ENCODE results near the gene TGDS. TPM values are rescaled to one million over a fixed set of nuclear protein-coding genes. Genes with fewer than 3 reads are reported as not detected.

Gene TGDS
- total RNA-seq, 4 donors from 2014 or later, result 6.8 to 11.4 (median 10.4) TPM

DNA sequence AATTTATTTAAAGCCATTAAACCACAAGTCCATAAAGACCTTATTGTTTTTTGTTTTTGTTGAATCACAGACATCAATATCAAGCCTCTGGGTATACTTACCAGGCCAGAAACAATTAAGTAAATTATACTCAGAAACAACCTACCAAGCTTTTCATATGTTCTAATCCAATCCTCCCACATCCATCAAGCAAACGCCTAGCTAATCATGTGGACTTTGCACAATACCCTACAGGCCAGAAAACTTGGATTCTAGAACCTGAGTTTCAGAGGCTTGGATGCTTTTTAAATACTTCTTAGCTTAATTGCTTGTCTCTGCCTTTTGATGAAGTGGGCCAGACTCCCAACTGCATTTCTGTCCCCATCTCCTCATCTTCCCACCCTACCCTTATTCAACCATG is 39.9 kb downstream of the TGDS start:
- Histone ChIP-seq H3K4me3 (no peak overlapping the region), H3K9me3 (no peaks in the 10 kb centered on the region), H3K27me3 (no peaks in the 10 kb centered on the region), H3K4me1 (no peaks in the 10 kb centered on the region), H3K36me3 (no peaks in the 10 kb centered on the region), H3K27ac (no peak overlapping the region)
- 63 to 88% methylated on average over 1 of the region's 1 CpG for WGBS, 2 donors (ENCODE audit: low coverage in 1 of 2)
- no peak for ATAC-seq
- TF ChIP-seq EP300 (IDR thresholded peaks at IDR 0.05) (no peak), POLR2A (IDR thresholded peaks at IDR 0.05) (no peak), POLR2AphosphoS5 (IDR thresholded peaks at IDR 0.05) (no peak)
- TF ChIP-seq, protein P1, sequence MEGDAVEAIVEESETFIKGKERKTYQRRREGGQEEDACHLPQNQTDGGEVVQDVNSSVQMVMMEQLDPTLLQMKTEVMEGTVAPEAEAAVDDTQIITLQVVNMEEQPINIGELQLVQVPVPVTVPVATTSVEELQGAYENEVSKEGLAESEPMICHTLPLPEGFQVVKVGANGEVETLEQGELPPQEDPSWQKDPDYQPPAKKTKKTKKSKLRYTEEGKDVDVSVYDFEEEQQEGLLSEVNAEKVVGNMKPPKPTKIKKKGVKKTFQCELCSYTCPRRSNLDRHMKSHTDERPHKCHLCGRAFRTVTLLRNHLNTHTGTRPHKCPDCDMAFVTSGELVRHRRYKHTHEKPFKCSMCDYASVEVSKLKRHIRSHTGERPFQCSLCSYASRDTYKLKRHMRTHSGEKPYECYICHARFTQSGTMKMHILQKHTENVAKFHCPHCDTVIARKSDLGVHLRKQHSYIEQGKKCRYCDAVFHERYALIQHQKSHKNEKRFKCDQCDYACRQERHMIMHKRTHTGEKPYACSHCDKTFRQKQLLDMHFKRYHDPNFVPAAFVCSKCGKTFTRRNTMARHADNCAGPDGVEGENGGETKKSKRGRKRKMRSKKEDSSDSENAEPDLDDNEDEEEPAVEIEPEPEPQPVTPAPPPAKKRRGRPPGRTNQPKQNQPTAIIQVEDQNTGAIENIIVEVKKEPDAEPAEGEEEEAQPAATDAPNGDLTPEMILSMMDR (IDR thresholded peaks at IDR 0.05), result no peak

- WGBS, 2 donors (ENCODE audit: low coverage in 1 of 2), result 90 to 93% methylated on average over 4 of the region's 4 CpGs
- no peaks in the 10 kb centered on the region for H3K36me3 ChIP-seq
- H3K27ac ChIP-seq, result no peak overlapping the region
- no peak for TF ChIP-seq POLR2AphosphoS5 (IDR thresholded peaks at IDR 0.05)
- no peak for TF ChIP-seq POLR2A (IDR thresholded peaks at IDR 0.05)
- H3K4me3 ChIP-seq, result no peak overlapping the region
- no peaks in the 10 kb centered on the region for H3K27me3 ChIP-seq
- no peaks in the 10 kb centered on the region for H3K9me3 ChIP-seq
- ATAC-seq, result no peak
- peaks cover 0 to 9% (median 0%) of the 10 kb centered on the region in 3 donors for H3K4me1 ChIP-seq
Observed at GRCh38 chr13:94553766-94554165, 42.2 kb downstream of the TGDS start.

GRCh38 chr13:94552095-94552494 is 43.9 kb downstream of the TGDS start:
- Histone ChIP-seq H3K27me3 (no peaks in the 10 kb centered on the region), H3K4me3 (no peak overlapping the region), H3K9me3 (no peaks in the 10 kb centered on the region), H3K27ac (no peak overlapping the region), H3K4me1 (peaks cover 2 to 22% (median 5%) of the 10 kb centered on the region in 3 donors), H3K36me3 (no peaks in the 10 kb centered on the region)
- 89 to 92% methylated on average over 2 to 5 of the region's 5 CpGs for WGBS, 2 donors (ENCODE audit: low coverage in 1 of 2)
- TF ChIP-seq, protein P1 (IDR thresholded peaks at IDR 0.05), result no peak
- TF ChIP-seq POLR2AphosphoS5 (IDR thresholded peaks at IDR 0.05), result no peak
- no peak for TF ChIP-seq POLR2A (IDR thresholded peaks at IDR 0.05)
- TF ChIP-seq EP300 (IDR thresholded peaks at IDR 0.05), result no peak
- ATAC-seq, result no peak

GRCh38 chr13:94550062-94550738 is 45.8 kb downstream of the TGDS start:
- no peaks in the 10 kb centered on the region for H3K27me3 ChIP-seq
- peaks cover 2 to 22% (median 5%) of the 10 kb centered on the region in 3 donors for H3K4me1 ChIP-seq
- ATAC-seq, result peak; percentile 29
- TF ChIP-seq, protein P1 (IDR thresholded peaks at IDR 0.05), result no peak
- no peak for TF ChIP-seq EP300 (IDR thresholded peaks at IDR 0.05)
- TF ChIP-seq POLR2AphosphoS5 (IDR thresholded peaks at IDR 0.05), result no peak
- no peak for TF ChIP-seq POLR2A (IDR thresholded peaks at IDR 0.05)
- peak overlapping the region; percentile 66 to 98 (median 92) for H3K27ac ChIP-seq
- H3K4me3 ChIP-seq, result peak overlapping the region; percentile 71 to 83
- no peaks in the 10 kb centered on the region for H3K9me3 ChIP-seq
- WGBS, 2 donors (ENCODE audit: low coverage in 1 of 2), result 29 to 31% methylated on average over 11 to 12 of the region's 21 CpGs
- H3K36me3 ChIP-seq, result no peaks in the 10 kb centered on the region

DNA sequence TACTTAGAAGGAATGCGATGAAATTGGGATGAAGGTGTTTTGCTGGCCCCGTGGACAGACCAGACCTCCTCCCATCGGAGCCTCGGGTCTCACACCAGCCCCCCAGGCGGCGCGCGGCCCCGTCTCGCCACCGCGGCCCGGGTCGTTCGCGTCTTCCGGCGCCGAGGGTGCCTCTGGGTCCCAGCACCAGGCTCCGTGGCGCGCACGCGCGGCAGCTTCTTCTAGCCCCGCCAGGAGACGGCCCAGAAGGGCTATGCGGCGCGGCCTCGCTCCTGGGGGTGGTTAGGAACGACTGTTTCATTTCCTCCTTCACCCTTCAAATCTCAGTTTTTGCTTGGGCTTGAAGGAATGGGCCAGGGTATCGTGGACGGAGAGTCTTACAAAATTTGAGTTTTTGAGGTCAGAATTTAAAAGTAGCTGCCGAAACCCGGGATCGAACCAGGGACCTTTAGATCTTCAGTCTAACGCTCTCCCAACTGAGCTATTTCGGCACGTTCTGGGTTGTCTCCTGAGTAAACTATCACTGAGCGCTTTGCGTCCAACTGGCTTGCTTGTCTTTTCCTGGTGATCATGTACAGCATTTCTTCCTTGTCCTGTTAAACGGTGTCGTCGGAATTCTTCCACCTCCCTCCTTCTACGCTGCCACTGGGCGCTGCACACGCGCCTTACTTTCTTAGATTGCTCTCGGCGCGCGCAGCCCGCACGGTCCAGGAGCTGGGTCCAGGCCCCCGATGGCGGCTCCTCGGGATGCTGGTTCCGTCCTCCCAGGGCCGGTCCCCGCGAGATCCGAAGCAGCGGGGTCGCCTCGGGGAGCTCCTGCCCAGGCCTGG is 46.5 kb downstream of the TGDS start:
- peak; percentile 93 for ATAC-seq
- H3K27me3 ChIP-seq, result no peaks in the 10 kb centered on the region
- peaks cover 2 to 22% (median 5%) of the 10 kb centered on the region in 3 donors for H3K4me1 ChIP-seq
- WGBS, 2 donors (ENCODE audit: low coverage in 1 of 2), result 0% methylated on average over 18 of the region's 66 CpGs; no CpG with 5 or more reads in 1 of the 2 donors
- H3K36me3 ChIP-seq, result no peaks in the 10 kb centered on the region
- peak overlapping the region; percentile 71 to 83 for H3K4me3 ChIP-seq
- TF ChIP-seq EP300 (IDR thresholded peaks at IDR 0.05) (no peak), POLR2AphosphoS5 (IDR thresholded peaks at IDR 0.05) (peak; percentile 16), POLR2A (IDR thresholded peaks at IDR 0.05) (peak; percentile 19 to 37)
- TF ChIP-seq, protein P1 (IDR thresholded peaks at IDR 0.05), result peak in 1 of 4 experiments; percentile 17
- H3K9me3 ChIP-seq, result no peaks in the 10 kb centered on the region
- peak overlapping the region; percentile 66 to 98 (median 92) for H3K27ac ChIP-seq
